MG63 (cell line): ENCODE measurements around the gene MXRA8. TPM values are rescaled to one million over a fixed set of nuclear protein-coding genes. Genes with fewer than 3 reads are reported as not detected.
"Not testable (repeated sequence)": the region's sequence is repeated elsewhere in the genome, so short reads cannot be mapped to it uniquely, and the experiment has no call there.

Source experiments
- DNase-seq: peaks from one replicate; pipeline ENCODE4 v3.0.0-alpha.2; 2020
- H3K27me3 ChIP-seq: fragments of 250-450 bp; sonication (Bioruptor Pico); 2 replicates; pipeline ENCODE4 v1.5.1; 2020; ENCODE audit warnings: mild to moderate bottlenecking, moderate library complexity
- H3K36me3 ChIP-seq: fragments of 250-450 bp; sonication (Bioruptor Pico); 2 replicates; pipeline ENCODE4 v1.5.1; 2020; ENCODE audit warnings: mild to moderate bottlenecking, moderate library complexity
- H3K4me3 ChIP-seq: fragments of 250-450 bp; sonication (Bioruptor Pico); 2 replicates; pipeline ENCODE4 v1.5.1; 2020; ENCODE audit warnings: mild to moderate bottlenecking, moderate library complexity
- H3K9me3 ChIP-seq: fragments of 250-450 bp; sonication (Bioruptor Pico); 2 replicates; pipeline ENCODE4 v1.5.1; 2020; ENCODE audit warnings: mild to moderate bottlenecking, moderate library complexity
- total RNA-seq: library from RNA; depleted of rRNA; stranded (reverse); fragments of >200 nt; shearing (Covaris generic); gene quantifications from 2 replicates; pipeline ENCODE4 v1.2.3, GENCODE V29; 2014; ENCODE audit warnings: low replicate concordance

MXRA8 gene
- total RNA-seq, 1 experiment from 2014 or later = 316 TPM

DNA sequence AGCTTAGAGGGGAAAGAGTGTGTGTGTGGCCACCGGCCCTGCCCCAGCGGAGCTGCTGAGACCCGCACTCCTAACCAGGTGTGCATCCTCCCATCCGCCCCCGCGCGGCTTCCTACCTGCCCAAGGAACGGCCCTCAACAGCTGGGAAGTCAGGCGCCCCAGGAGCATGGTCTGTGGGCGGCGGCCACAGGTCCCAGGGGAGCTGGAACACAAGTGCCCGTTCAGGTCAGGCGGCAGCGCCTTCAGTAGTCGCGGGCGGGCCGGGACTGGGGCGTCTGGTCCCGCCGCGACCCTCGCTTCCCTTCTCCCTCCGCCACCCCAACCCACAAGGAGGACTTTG is 16.2 kb upstream of the MXRA8 start:
- peak overlapping the region; percentile 76 for H3K4me3 ChIP-seq
- H3K27me3 ChIP-seq = no peaks in the 10 kb centered on the region
- no peaks in the 10 kb centered on the region for H3K9me3 ChIP-seq
- no peak for DNase-seq
- peaks cover 38% of the 10 kb centered on the region for H3K36me3 ChIP-seq

- H3K36me3 ChIP-seq = peaks cover 38% of the 10 kb centered on the region
- peak overlapping the region; percentile 76 for H3K4me3 ChIP-seq
- DNase-seq = no peak
- H3K9me3 ChIP-seq = no peaks in the 10 kb centered on the region
- H3K27me3 ChIP-seq = no peaks in the 10 kb centered on the region
Measured at GRCh38 chr1:1373815-1374588, 15.6 kb upstream of the MXRA8 start.

- DNase-seq = no peak
- Histone ChIP-seq H3K36me3 (peaks cover 38% of the 10 kb centered on the region), H3K9me3 (no peaks in the 10 kb centered on the region), H3K27me3 (no peaks in the 10 kb centered on the region), H3K4me3 (peak overlapping the region; percentile 76)
Measured at GRCh38 chr1:1373051-1373814, 14.9 kb upstream of the MXRA8 start.

- peak; percentile 63 for DNase-seq
- Histone ChIP-seq H3K27me3 (no peaks in the 10 kb centered on the region), H3K4me3 (no peak overlapping the region), H3K36me3 (peaks cover 38% of the 10 kb centered on the region), H3K9me3 (peaks cover 3% of the 10 kb centered on the region)
Measured at GRCh38 chr1:1371746-1372711, 13.7 kb upstream of the MXRA8 start.

DNA sequence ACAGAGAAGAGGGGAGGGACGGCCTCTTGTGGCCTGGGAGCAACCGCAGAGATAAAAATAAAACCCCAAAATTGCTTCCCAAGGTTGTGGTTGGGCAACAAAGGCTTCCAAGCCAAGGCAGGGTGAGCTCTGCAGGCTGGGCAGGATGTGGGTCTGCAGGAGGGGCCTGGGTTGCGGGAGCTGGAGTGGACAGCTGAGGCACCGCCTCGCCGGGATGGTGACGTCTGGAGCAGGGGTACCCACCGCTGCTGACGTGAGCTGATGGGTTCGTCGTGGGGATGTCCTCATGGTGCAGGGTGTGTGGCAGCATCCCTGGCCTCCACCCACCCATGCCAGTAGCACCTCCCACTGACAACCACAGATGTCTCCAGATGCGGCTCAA is 13.0 kb upstream of the MXRA8 start:
- DNase-seq = no peak
- Histone ChIP-seq H3K4me3 (no peak overlapping the region), H3K36me3 (peaks cover 33% of the 10 kb centered on the region), H3K27me3 (no peaks in the 10 kb centered on the region), H3K9me3 (peaks cover 5% of the 10 kb centered on the region)

- DNase-seq = no peak
- Histone ChIP-seq H3K36me3 (peaks cover 28% of the 10 kb centered on the region), H3K9me3 (peaks cover 7% of the 10 kb centered on the region), H3K27me3 (no peaks in the 10 kb centered on the region), H3K4me3 (no peak overlapping the region)
Measured at GRCh38 chr1:1370771-1371300, 12.5 kb upstream of the MXRA8 start.

DNA sequence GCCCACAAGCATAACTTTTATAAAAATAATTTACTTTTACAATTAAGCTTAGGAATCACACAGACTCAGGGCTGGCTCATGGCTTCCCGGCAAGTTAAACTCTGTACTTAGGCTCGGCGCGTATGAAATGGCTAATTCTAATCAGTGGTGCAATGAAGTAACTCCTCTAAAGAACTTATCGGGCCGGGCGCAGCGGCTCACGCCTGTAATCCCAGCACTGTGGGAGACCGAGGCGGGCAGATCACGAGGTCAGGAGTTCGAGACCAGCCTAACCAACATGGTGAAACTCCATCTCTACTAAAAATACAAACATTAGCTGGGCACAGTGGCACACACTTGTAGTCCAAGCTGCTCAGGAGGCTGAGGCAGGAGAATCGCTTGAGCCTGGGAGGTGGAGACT is 11.7 kb upstream of the MXRA8 start:
- not testable (repeated sequence) for H3K27me3 ChIP-seq

DNA sequence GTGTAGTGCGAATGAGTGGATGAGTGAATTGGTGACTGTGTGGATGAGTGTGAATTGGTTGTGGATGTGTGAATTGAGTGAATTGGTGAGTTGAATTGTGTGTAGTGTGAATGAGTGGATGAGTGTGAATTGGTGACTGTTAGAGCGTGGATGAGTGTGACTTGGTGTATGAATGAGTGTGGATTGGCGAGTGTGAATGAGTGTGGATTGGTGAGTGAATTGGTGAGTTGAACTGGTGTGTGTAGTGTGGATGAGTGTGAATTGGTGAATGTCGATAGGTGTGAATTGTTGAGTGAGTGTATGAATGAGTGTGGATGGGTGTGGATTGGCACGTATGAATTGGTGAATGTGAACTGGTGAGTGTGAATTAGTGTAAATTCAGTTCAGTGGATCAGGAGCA is 9.0 kb upstream of the MXRA8 start:
- Histone ChIP-seq H3K27me3 (no peaks in the 10 kb centered on the region), H3K9me3 (peaks cover 9% of the 10 kb centered on the region), H3K36me3 (peaks cover 9% of the 10 kb centered on the region), H3K4me3 (no peak overlapping the region)
- DNase-seq = no peak

More for the DNA sequence above, 11.7 kb upstream of the MXRA8 start:
- not testable (repeated sequence) for H3K4me3 ChIP-seq, DNase-seq, H3K9me3 ChIP-seq
- peaks cover 25% of the 10 kb centered on the region for H3K36me3 ChIP-seq

DNA sequence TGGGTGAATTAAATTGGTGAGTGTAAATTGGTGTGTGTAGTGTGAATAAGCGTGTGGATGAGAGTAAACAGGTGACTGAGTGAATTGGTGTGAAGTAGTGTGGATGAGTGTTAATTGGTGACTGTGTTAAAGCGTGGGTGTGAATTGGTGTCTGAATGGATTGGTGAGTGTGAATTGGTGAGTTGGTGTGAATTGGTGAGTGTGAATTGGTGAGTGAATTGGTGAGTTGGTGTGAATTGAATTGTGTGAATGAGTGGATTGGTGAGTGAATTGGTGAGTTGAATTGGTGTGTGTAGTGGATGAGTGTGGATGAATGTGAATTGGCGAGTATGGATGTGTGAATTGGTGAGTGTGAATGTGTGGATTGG is 8.3 kb upstream of the MXRA8 start:
- peaks cover 5% of the 10 kb centered on the region for H3K36me3 ChIP-seq

DNA sequence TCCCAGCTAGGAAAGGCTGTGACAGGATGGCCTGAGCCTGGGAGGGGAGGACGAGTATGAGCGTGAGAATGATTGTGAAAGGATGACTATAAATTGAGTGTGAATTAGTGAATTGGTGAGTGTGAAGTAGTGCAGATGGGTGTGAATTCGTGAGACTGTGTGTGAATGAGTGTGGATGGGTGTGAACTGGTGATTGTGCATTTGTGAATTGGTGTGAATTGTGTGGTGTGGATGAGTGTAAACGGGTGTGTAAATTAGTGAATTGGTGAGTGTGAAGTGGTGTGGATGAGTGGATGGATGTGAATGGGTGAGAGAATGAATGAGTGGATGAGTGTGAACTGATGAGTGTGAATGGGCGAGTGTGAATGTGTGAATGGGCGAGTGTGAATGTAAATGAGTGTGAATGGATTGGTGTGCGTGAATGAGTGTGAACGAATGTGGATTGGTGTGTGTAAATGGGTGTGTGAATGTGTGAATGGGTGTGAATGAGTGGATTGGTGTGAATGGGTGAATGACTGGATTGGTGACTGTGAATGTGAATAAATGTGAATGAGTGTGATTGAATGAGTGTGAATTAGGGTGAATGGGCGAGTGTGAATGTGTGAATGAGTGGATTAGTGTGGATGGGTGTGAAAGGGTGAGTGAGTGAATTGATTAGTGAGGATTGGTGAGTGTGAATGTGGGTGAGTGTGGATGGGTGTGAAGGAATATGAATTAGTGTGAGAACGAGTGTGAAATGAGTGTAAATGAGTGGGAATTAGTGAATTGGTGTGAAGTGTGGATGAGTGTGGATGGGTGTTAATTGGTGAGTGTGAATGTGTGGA is 7.7 kb upstream of the MXRA8 start:
- Histone ChIP-seq H3K9me3 (peaks cover 9% of the 10 kb centered on the region), H3K36me3 (no peaks in the 10 kb centered on the region), H3K4me3 (no peak overlapping the region), H3K27me3 (no peaks in the 10 kb centered on the region)
- no peak for DNase-seq

More for the DNA sequence above, 8.3 kb upstream of the MXRA8 start:
- no peak overlapping the region for H3K4me3 ChIP-seq
- no peaks in the 10 kb centered on the region for H3K27me3 ChIP-seq
- peaks cover 9% of the 10 kb centered on the region for H3K9me3 ChIP-seq
- no peak for DNase-seq

DNA sequence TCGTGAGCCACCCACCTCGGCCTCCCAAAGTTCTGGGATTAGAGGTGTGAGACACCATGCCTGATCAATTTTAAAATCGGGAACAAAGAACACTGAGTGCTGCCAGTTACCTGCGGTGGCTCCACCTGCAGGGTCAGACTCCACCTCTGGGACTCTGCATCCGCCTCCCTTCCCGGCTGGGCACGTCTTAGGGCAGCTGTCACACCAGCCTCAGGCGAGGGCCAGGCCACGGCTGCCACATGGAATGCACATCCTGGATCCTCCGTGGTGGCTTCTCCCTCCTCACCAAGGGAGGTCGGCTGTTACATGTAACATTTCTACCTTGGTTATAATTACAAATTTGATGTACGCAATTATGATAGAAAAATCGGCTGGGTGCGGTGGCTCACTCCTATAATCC is 5.9 kb upstream of the MXRA8 start:
- Histone ChIP-seq H3K27me3 (no peaks in the 10 kb centered on the region), H3K36me3 (no peaks in the 10 kb centered on the region), H3K4me3 (no peak overlapping the region), H3K9me3 (peaks cover 9% of the 10 kb centered on the region)
- no peak for DNase-seq

DNA sequence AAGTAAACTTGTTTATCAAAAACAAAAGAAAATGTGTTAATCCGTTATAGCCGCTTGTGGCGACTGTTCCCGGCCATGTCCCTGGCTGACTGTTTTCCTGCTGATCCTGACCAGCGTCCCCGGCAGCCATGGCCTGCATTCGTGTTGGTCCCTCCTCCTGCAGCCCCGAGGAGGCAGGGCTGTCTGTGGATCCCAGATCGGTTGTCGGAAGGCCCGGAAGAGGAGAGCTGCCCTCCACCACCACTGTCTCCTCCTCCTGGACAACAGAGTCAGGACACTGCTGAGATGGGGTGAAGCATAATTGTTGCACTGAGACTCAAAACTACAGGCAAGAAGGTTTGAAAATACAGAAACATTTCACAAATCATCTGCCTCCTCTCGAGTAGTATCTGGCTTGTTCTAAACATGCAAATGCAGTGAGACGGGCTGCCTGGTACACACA is 3.6 kb upstream of the MXRA8 start:
- Histone ChIP-seq H3K9me3 (peaks cover 5% of the 10 kb centered on the region), H3K36me3 (peaks cover under 1% of the 10 kb centered on the region), H3K27me3 (no peaks in the 10 kb centered on the region), H3K4me3 (peak overlapping the region; percentile 19)
- DNase-seq = peak; percentile 87

DNA sequence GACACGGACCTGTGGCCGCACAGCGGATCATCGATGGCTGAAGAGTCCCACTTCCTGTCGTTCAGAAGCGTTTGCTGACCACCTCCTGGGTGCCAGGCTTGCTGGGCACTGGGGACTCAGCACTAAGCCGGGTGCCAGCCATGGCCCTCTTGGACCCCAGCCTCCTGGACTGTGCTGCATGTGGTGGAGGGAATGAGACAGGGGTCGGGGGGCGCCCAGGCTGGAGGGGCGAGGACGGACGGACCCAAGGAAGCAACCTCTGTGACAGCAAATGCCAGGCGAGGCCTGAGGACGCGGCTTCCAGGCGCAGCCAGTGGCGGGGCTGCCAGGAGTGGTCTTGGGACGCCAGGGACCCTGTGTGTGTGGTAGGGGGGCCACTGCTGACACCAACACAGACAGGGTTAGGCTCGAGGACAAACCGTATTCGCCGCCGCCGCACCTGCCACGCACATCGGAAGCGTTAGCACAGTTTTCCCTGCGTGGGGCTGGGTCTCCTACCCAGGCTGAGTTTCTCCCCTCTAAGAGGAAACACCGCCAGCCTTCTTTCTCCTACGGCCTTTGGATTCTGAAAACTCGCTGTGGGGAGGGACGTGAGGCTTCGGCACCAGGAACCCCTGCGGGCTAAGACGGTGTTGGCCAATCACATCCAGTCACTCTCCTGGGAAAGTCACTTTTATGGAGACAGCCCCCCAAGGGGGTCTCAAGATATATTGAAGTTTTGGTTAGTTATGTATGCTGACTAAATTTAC is 3.1 kb upstream of the MXRA8 start:
- H3K36me3 ChIP-seq = peaks cover 4% of the 10 kb centered on the region
- no peaks in the 10 kb centered on the region for H3K27me3 ChIP-seq
- DNase-seq = no peak
- peaks cover 3% of the 10 kb centered on the region for H3K9me3 ChIP-seq
- H3K4me3 ChIP-seq = peak overlapping the region; percentile 19

DNA sequence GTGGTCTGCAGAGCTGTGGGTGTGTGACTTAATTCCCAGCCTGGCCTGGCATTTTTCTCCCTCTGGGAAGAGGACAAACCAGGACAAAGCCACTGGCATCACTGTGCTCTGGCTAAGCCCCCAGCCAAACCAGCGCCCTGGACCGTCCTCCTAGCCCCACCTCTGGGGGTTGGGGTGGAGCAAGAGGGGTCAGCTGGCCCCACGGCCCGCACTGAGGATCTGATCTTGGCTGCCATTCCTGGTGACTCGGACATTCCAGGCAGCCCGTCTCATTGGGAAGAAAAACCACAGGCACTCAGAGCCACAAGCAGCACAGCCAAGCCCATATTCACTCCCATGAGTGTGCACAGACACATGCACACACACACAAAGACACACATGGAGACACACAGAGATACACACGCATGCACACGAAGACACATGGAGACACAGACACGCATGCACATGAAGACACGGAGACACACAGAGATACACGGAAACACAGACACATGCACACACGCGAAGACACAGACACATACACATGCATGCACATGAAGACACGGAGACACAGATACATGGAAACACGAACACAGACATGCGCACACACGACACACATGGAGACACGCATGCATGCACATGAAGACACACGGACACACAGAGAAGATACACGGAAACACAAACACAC is 2.3 kb upstream of the MXRA8 start:
- DNase-seq = peak; percentile 98
- peak overlapping the region; percentile 19 for H3K4me3 ChIP-seq
- H3K36me3 ChIP-seq = peaks cover 4% of the 10 kb centered on the region
- H3K27me3 ChIP-seq = no peaks in the 10 kb centered on the region
- H3K9me3 ChIP-seq = no peaks in the 10 kb centered on the region
